Measurements from ENCODE around the gene PTGDR.
A peak's percentile ranks its signal among the peaks of the same experiment; 100 is the strongest.

PTGDR gene

DNA sequence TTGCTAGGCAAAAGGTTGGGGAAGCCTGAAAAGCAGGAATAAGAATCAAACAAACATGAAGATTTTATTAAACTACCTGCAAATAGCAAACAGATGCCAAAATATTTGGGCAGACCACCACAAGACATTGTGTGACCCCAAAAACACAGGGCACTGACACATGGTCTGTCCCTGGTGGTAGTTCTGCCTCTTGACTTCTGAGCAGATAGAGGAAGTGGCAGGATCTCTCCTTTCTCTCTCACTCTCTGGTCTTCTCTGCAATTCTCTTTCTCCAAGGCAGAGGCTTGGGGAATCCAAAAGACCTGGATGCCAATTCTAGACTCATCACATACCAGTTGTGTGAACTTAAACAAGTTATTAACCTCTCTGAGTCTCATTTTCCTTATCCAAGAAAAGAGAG is 4.3 kb upstream of the PTGDR start:
- TF ChIP-seq, protein P1, sequence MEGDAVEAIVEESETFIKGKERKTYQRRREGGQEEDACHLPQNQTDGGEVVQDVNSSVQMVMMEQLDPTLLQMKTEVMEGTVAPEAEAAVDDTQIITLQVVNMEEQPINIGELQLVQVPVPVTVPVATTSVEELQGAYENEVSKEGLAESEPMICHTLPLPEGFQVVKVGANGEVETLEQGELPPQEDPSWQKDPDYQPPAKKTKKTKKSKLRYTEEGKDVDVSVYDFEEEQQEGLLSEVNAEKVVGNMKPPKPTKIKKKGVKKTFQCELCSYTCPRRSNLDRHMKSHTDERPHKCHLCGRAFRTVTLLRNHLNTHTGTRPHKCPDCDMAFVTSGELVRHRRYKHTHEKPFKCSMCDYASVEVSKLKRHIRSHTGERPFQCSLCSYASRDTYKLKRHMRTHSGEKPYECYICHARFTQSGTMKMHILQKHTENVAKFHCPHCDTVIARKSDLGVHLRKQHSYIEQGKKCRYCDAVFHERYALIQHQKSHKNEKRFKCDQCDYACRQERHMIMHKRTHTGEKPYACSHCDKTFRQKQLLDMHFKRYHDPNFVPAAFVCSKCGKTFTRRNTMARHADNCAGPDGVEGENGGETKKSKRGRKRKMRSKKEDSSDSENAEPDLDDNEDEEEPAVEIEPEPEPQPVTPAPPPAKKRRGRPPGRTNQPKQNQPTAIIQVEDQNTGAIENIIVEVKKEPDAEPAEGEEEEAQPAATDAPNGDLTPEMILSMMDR (IDR thresholded peaks at IDR 0.05; ENCODE audit: low read depth, low read length), result no peak
- DNase-seq (ENCODE audit: extremely low read depth, low read depth), result no peak

DNA sequence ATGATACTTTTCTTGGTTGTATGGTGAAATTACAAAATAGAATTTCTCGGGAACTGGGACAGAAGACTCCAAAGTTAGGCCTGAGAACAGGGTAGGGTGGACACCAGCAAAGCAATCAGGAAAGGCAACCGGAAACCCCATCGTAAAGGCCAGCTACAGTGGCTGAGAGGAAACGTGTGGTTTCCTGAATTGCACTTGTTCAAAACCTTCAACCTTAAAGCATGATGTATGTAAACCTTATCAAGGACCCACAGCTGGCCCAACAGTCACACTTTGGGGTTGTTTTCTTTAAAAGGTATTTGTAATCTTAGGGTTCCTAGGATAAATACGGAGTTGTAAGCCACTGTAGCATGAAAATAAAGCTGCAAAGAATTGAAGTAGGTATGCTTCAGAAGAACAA is 2.2 kb upstream of the PTGDR start:
- no peak for DNase-seq (ENCODE audit: extremely low read depth, low read depth)
- TF ChIP-seq, protein P1 (IDR thresholded peaks at IDR 0.05; ENCODE audit: low read depth, low read length), result no peak

DNA sequence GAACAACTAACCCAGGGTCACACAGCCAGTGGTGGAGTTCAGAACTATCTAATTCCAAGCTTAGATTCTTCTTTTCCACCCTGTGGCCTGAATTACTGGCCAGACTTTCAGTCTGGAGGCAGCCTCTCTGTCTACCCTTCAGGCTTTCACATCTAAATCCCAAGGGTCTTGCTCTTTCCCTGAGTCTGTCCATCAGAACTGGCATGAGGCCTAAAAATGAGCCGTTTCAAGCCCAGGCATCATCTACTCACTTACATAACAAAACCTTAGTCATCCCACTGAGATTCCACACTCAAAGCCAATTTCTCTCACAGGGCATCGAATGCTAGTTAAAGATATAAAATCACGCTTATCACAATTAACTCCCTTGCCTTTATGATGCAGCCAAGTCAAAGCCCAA is 1.3 kb upstream of the PTGDR start:
- TF ChIP-seq, protein P1 (IDR thresholded peaks at IDR 0.05; ENCODE audit: low read depth, low read length), result no peak
- DNase-seq (ENCODE audit: extremely low read depth, low read depth), result peak; percentile 61

DNA sequence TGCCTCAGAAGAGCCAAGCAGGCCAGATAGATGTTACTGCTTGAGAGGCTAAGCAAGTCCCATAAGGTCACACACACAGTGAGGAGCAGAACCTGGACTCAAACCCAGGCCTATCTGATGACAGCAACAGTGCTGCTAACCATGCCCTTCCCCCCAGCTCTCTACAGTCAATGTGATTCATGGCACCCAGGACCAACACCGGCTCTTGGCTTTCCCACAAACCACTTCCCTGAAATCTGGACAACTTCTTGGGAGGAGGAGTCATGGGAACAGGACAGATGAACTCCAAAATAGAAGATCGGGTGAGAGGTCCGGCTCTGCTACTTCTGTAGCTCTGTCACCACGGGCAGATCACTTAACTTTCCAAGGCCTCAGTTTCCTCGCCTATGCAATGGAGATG is 716 bp upstream of the PTGDR start:
- TF ChIP-seq, protein P1 (IDR thresholded peaks at IDR 0.05; ENCODE audit: low read depth, low read length), result no peak
- no peak for DNase-seq (ENCODE audit: extremely low read depth, low read depth)

DNA sequence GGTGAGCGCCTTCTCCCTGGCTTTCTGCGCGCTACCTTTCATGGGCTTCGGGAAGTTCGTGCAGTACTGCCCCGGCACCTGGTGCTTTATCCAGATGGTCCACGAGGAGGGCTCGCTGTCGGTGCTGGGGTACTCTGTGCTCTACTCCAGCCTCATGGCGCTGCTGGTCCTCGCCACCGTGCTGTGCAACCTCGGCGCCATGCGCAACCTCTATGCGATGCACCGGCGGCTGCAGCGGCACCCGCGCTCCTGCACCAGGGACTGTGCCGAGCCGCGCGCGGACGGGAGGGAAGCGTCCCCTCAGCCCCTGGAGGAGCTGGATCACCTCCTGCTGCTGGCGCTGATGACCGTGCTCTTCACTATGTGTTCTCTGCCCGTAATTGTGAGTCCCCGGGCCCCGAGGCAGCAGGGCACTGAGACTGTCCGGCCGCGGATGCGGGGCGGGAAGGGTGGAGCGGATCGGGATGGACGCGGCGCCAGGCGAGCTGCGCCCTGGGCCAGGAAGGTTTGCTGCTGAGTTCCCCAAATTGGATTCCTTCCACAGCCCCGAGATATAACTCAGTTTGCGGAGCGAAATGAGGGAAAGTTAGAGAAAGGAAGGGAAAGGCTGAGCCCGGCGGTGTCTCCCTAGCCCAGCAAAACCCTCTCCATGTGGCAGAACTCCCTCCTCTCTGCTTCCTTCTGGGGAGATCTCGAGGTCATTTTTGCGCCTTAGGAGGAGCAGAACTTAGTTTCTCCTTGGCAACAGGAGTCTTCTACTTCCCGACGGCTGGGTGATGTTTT is 972 bp downstream of the PTGDR start:
- TF ChIP-seq, protein P1 (IDR thresholded peaks at IDR 0.05; ENCODE audit: low read depth, low read length), result no peak
- no peak for DNase-seq (ENCODE audit: extremely low read depth, low read depth)

DNA sequence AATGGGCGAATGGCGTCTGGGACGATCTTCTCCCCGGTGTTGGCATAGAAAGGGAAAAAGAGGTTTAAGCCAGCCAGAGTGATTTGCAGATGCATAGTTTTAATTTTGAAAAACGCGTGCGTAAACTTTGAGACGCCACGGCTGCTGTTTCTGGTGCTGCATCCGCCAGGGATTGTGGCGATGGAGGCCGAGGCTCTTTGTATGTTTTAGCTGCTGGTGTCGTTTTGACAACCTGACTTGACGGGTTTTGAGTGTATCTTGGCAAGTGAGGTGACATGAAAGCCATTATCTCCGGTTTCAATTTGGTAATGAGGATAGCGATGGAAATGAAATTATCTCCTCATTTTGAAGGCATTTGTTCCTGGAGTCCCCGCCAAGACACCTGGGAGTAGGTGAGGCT is 1.6 kb downstream of the PTGDR start:
- TF ChIP-seq, protein P1 (IDR thresholded peaks at IDR 0.05; ENCODE audit: low read depth, low read length), result no peak
- no peak for DNase-seq (ENCODE audit: extremely low read depth, low read depth)

DNA sequence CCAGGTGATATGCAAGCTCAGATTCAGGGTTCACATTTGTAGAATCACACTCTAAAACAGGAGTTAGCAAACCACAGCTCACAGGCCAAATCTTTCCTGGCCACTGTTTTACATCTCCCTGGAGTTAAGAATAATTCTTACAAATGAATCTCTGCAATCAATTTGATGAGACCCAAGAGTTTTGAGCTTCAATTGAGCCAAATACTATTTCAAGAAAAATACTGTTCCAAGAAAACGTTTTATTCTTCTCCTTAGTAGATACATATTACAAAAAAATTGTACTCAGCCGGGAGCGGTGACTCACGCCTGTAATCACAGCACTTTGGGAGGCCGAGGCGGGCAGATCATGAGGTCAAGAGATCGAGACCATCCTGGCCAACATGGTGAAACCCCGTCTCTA is 2.5 kb downstream of the PTGDR start:
- TF ChIP-seq, protein P1 (IDR thresholded peaks at IDR 0.05; ENCODE audit: low read depth, low read length), result no peak
- no peak for DNase-seq (ENCODE audit: extremely low read depth, low read depth)

Measured in AG09319 (cell line).